Measurements from ENCODE around the gene LIN37. TPM values are rescaled to one million over a fixed set of nuclear protein-coding genes. Genes with fewer than 3 reads are reported as not detected.

Gene LIN37
- total and polyA plus RNA-seq, 9 of the 15 experiments (the other 6 are each of a cell fraction or from before 2014, with no cell fraction given) = 1.2 to 12.5 (median 8.6) TPM

GRCh38 chr19:35733180-35734125 is 14.9 kb upstream of the LIN37 start:
- FAIRE-seq (no peak), DNase-seq (ENCODE audit: extremely low read depth in 1 of 4, low spot score in 3 of 4) (no peak), ATAC-seq (no peak)
- peaks cover 97% of the 10 kb centered on the region; the same call in 2 of the 3 replicates for H3K36me3 ChIP-seq (ENCODE audit: control insufficient read depth, insufficient read depth, low read length)
- H3K27ac ChIP-seq (ENCODE audit: extremely low read depth, low read depth, low read length) = no peak overlapping the region
- peak overlapping the region in 1 of 2 experiments; percentile 29; a peak in 2 of 4 replicates for H3K9ac ChIP-seq (ENCODE audit: insufficient read depth in 1 of 2, low read depth in 2 of 2, low read length in 2 of 2)
- H2AFZ ChIP-seq (ENCODE audit: low read depth, low read length) = no peak overlapping the region
- no peaks in the 10 kb centered on the region for H3K9me1 ChIP-seq (ENCODE audit: control insufficient read depth, insufficient read depth, low read length)
- intact Hi-C loops (cut with micrococcal nuclease) = no loop called here
- H3K4me2 ChIP-seq (ENCODE audit: insufficient read depth, low read length) = no peak overlapping the region
- CTCF ChIA-PET (ENCODE audit: low intra/inter-chr PET ratio) = no interaction called here
- H3K79me2 ChIP-seq (ENCODE audit: control insufficient read depth, insufficient read depth, low read length) = no peaks in the 10 kb centered on the region
- in situ Hi-C loops (cut with MboI) = no loop called here
- no TSS peak for BruUV-seq (replicated peaks)
- H4K20me1 ChIP-seq (replicated peaks; ENCODE audit: control insufficient read depth, insufficient read depth, low read length) = no peaks in the 10 kb centered on the region
- no peak overlapping the region for H3K4me3 ChIP-seq
- H3K9me3 ChIP-seq (replicated peaks; ENCODE audit: control insufficient read depth, insufficient read depth, low read depth, low read length) = no peaks in the 10 kb centered on the region
- POLR2A ChIA-PET = interaction anchor here (0.6 kb wide), 1 partner anchor 10 kb away, joined by 3 read pairs; no protein-coding TSS in a partner anchor
- no peaks in the 10 kb centered on the region for H3K27me3 ChIP-seq (ENCODE audit: control insufficient read depth in 2 of 2, insufficient read depth in 2 of 2, low read length in 2 of 2)
- 93% methylated on average over 17 of the region's 35 CpGs for WGBS (ENCODE audit: insufficient coverage, low coverage, missing lambda C conversion rate)
- H3K4me1 ChIP-seq (replicated peaks in 1 of 2; ENCODE audit: control insufficient read depth in 2 of 2, insufficient read depth in 2 of 2, low read length in 2 of 2) = peaks cover 0 to 12% of the 10 kb centered on the region in 2 experiments; a peak in 2 of 5 replicates
- TF ChIP-seq BACH1 (tag; IDR thresholded peaks at IDR 0.05) (no peak), PATZ1 (CRISPR knock-in tag; IDR thresholded peaks at IDR 0.05; ENCODE audit: borderline replicate concordance) (no peak), POLR2G (IDR thresholded peaks at IDR 0.05; ENCODE audit: low read depth, low read length) (peak; percentile 54; the same call in 1 of the 2 replicates), FOXM1 (IDR thresholded peaks at IDR 0.05; ENCODE audit: low read depth) (no peak), FOXM1 (CRISPR knock-in tag; IDR thresholded peaks at IDR 0.05; ENCODE audit: low read depth) (no peak), RBM22 (IDR thresholded peaks at IDR 0.05; ENCODE audit: low read depth, low read length, poor library complexity, severe bottlenecking) (peak; percentile 57), FOXJ3 (CRISPR knock-in tag; IDR thresholded peaks at IDR 0.05) (no peak), RREB1 (CRISPR knock-in tag; IDR thresholded peaks at IDR 0.05) (no peak), ZNF766 (CRISPR knock-in tag; conservative IDR thresholded peaks at IDR 0.05) (no peak), ZNF655 (CRISPR knock-in tag; IDR thresholded peaks at IDR 0.05) (no peak)

Measured in K562 (cell line).